DMS 273 (cell line): Measurements from ENCODE around the gene HOXC9.

Experiments
- DNase-seq: peaks from one replicate; lab custom pipeline; 2025; ENCODE audit not compliant: unreplicated experiment; lab: John Stamatoyannopoulos, UW

HOXC9 gene

GRCh38 chr12:53986686-53987483, 13.1 kb upstream of the HOXC9 start:
- DNase-seq: no peak

GRCh38 chr12:53987787-53988230, 12.2 kb upstream of the HOXC9 start:
- no peak for DNase-seq

GRCh38 chr12:53988541-53989226, 11.3 kb upstream of the HOXC9 start:
- no peak for DNase-seq

- peak; percentile 68 for DNase-seq
These were observed 10.5 kb upstream of the HOXC9 start for GRCh38 chr12:53989227-53990113.

GRCh38 chr12:53990311-53991076, 9.5 kb upstream of the HOXC9 start:
- DNase-seq: no peak

GRCh38 chr12:53991077-53991460, 8.9 kb upstream of the HOXC9 start:
- DNase-seq: peak; percentile 12

DNA sequence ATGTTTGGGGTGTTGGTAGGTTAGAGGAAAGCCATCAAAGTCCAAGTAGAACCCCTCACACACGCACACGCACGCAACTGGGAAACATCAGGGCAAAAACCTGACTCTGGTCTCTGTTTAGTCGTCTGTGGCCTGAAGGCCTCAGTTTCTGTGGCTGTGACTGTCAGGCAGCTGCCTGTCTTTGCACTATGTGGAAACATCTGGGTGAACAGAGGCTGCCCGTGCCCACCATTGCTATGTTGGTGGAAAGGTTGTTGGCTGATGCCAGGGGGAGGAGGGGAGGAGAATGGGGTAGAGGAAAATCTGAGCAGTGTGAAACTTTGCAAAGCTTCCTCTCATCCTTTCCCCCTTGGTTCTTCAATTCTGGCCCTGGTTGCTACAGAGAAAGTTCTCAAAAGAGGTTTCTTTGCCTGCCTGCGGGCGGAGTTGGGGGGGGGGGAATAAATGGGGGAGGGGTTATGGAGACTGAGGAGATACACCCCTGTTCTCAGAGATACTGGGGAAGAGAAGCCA, 7.5 kb upstream of the HOXC9 start:
- no peak for DNase-seq

GRCh38 chr12:53993162-53994008, 6.6 kb upstream of the HOXC9 start:
- no peak for DNase-seq

DNA sequence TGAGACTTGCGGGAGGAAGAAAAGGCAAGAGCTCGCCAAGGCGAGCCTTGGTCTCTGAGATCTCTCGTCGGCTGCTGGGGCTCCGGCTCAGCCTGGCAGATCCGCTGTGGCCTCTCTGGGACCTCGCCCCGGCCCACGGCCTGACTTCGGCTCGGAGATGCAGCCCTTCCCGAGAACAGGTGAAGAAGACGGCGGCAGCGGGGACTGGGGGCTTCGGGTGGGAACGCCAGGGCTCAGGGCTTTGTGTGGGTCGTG, 6.0 kb upstream of the HOXC9 start:
- DNase-seq: no peak

GRCh38 chr12:53994264-53995001, 5.5 kb upstream of the HOXC9 start:
- no peak for DNase-seq

DNA sequence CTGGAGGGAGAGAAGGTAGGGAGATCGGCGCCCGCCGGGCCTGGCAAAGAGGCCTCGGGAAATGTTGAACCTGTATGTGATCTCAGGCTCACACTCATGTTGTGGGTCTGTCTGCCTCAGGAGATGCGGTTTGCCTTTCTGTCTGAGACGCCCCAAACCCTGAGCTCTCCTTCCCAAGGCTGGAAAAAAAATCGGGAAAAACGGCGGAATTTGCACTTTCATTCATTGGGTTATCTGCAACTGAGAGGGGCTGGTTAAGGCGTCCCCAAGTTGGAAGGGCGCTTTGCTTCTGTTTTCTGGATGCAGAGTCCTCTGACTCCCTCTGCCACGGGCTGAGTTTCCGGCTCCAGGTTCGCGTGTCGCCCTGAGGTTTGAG, 5.0 kb upstream of the HOXC9 start:
- no peak for DNase-seq

- DNase-seq: no peak
These were observed 4.4 kb upstream of the HOXC9 start for GRCh38 chr12:53995378-53996239.

- DNase-seq: no peak
These were observed 3.4 kb upstream of the HOXC9 start for GRCh38 chr12:53996240-53997203.

- DNase-seq: no peak
These were observed 2.5 kb upstream of the HOXC9 start for GRCh38 chr12:53997204-53998109.

DNA sequence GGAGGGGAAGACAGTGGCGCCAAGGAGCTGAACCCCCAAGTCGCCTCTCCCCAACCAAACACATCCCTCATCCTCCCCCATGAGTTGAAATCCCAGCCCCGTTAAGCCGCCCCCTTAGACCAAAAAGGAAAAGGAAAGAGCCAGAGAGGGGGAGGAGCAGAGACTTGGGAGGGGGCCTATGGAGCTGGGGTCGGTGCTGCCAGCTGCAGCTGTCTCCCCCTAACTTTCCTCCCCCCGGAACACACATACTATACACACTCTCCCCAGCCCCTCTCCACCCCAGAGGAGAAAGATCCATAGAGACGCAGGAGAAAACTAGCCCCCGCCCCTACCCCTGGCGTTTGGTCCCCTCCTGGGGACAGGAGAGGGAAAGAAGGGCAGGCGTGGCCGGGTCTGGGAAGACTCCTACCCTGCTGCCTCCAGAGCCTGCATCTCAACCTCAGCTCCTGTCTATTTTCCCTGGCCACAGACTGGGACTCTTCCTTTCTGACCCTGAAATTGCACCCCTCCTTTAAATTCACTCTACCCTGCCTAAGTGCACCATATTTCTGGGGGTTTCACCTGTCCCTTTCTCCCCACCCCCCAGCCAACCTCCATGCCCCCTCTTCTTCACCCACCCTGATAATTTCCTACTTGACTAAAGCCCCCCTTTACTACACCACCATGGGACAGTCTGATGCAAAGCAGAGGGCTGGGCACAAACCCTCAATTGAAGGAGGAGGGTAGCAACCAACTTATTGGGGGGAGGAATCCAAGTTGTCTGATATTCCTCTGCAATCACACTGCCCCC, 1.7 kb upstream of the HOXC9 start:
- DNase-seq: no peak

- DNase-seq: no peak
These were observed 1.1 kb upstream of the HOXC9 start for GRCh38 chr12:53998900-53999236.
